Breast epithelium (tissue), 4 donors: Measurements from ENCODE around the gene DUSP22. TPM values are rescaled to one million over a fixed set of nuclear protein-coding genes. Genes with fewer than 3 reads are reported as not detected.

ENCODE experiments used
- DNase-seq, 2 donors: peaks; one replicate each; pipeline ENCODE4 v3.0.0-alpha.2; 2019; ENCODE audit warnings: low spot score in 2 of 2
- H3K27ac ChIP-seq, 2 donors: fragments of 200-600 bp; sonication (generic) in 1 of 2; one replicate each; pipeline ENCODE4 v1.5.1; 2016 to 2019; ENCODE audit warnings: mild to moderate bottlenecking in 1 of 2
- H3K27me3 ChIP-seq, 2 donors: fragments of 200-600 bp; sonication (generic) in 1 of 2; one replicate each; pipeline versions ENCODE4 v1.5.1 to v1.6.0; 2017 to 2019; ENCODE audit warnings: control low read depth in 1 of 2, mild to moderate bottlenecking in 1 of 2
- H3K36me3 ChIP-seq: fragments of 200-600 bp; one replicate; pipeline ENCODE4 v1.5.1; 2019
- H3K4me1 ChIP-seq, 2 donors: fragments of 200-600 bp; sonication (generic); one replicate each; pipeline ENCODE4 v1.5.1; 2016 to 2019; ENCODE audit warnings: control low read depth in 1 of 2
- H3K4me3 ChIP-seq, 3 donors: fragments of 200-600 bp; sonication (generic); 1 replicate in 2 of 3; 2 replicates in 1 of 3; pipeline ENCODE4 v1.5.1; 2016 to 2019; ENCODE audit warnings: mild to moderate bottlenecking in 3 of 3, moderate library complexity in 2 of 3
- H3K9me3 ChIP-seq, 2 donors: fragments of 200-600 bp; sonication (generic) in 1 of 2; one replicate each; pipeline ENCODE4 v1.5.1; 2016 to 2019; ENCODE audit warnings: control low read depth in 1 of 2
- POLR2A ChIP-seq: fragments of 450-650 bp; IDR thresholded peaks from one replicate; pipeline ENCODE4 v1.6.1; 2016; ENCODE audit warnings: antibody characterized with exemption, mild to moderate bottlenecking, moderate library complexity
- POLR2AphosphoS5 ChIP-seq, 3 donors: sonication (generic); formaldehyde crosslinking; IDR thresholded peaks; one replicate each; pipeline ENCODE4 v1.6.1; 2017; ENCODE audit warnings: antibody characterized with exemption in 3 of 3
- intact Hi-C: fragments of 100-400 bp; cut with DNase I; formaldehyde crosslinking; loops from one replicate; pipeline ENCODE4 v1.15.1; 2023; ENCODE audit warnings: low total_unique reads
- total RNA-seq, 3 donors: library from RNA; depleted of rRNA; stranded (reverse); fragments of >200 nt; gene quantifications; one replicate each; pipeline ENCODE4 v1.1.0, GENCODE V29; 2016
- TF ChIP-seq, protein P1 (sequence below), 3 donors: fragments of 450-650 bp; IDR thresholded peaks; one replicate each; pipeline ENCODE4 v1.5.1; 2016 to 2017; ENCODE audit warnings: antibody characterized with exemption in 3 of 3, mild to moderate bottlenecking in 3 of 3, moderate library complexity in 3 of 3

Gene DUSP22
- total RNA-seq, 3 donors from 2014 or later: 55.6 to 81.9 (median 59.0) TPM

DNA sequence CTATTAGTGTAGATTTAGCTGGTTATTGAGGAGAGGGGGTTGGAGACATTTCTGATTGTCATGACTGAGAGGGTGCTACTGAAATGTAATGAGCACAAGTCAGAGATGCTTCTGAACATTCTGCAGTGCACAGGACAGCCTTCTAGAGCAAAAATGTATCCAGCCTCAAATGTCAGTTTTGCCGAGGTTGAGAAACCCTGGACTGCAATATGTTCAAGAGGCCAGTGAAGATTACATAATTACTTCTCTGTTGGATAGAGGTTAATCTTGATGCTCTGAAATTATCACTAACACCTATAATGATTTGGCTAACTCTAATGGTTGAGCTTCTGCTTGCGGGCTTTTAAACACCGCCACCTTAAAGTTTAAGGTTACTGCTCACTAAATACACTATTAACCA, 3.4 kb upstream of the DUSP22 start:
- intact Hi-C loops: no loop called here
- no peak for DNase-seq
- no peaks in the 10 kb centered on the region for H3K36me3 ChIP-seq
- H3K27me3 ChIP-seq: no peaks in the 10 kb centered on the region
- TF ChIP-seq, protein P1, sequence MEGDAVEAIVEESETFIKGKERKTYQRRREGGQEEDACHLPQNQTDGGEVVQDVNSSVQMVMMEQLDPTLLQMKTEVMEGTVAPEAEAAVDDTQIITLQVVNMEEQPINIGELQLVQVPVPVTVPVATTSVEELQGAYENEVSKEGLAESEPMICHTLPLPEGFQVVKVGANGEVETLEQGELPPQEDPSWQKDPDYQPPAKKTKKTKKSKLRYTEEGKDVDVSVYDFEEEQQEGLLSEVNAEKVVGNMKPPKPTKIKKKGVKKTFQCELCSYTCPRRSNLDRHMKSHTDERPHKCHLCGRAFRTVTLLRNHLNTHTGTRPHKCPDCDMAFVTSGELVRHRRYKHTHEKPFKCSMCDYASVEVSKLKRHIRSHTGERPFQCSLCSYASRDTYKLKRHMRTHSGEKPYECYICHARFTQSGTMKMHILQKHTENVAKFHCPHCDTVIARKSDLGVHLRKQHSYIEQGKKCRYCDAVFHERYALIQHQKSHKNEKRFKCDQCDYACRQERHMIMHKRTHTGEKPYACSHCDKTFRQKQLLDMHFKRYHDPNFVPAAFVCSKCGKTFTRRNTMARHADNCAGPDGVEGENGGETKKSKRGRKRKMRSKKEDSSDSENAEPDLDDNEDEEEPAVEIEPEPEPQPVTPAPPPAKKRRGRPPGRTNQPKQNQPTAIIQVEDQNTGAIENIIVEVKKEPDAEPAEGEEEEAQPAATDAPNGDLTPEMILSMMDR (IDR thresholded peaks at IDR 0.05): no peak
- TF ChIP-seq POLR2AphosphoS5 (IDR thresholded peaks at IDR 0.05) (no peak), POLR2A (no peak)
- H3K4me3 ChIP-seq: no peak overlapping the region
- H3K27ac ChIP-seq: no peak overlapping the region
- no peaks in the 10 kb centered on the region for H3K4me1 ChIP-seq
- H3K9me3 ChIP-seq: no peaks in the 10 kb centered on the region

DNA sequence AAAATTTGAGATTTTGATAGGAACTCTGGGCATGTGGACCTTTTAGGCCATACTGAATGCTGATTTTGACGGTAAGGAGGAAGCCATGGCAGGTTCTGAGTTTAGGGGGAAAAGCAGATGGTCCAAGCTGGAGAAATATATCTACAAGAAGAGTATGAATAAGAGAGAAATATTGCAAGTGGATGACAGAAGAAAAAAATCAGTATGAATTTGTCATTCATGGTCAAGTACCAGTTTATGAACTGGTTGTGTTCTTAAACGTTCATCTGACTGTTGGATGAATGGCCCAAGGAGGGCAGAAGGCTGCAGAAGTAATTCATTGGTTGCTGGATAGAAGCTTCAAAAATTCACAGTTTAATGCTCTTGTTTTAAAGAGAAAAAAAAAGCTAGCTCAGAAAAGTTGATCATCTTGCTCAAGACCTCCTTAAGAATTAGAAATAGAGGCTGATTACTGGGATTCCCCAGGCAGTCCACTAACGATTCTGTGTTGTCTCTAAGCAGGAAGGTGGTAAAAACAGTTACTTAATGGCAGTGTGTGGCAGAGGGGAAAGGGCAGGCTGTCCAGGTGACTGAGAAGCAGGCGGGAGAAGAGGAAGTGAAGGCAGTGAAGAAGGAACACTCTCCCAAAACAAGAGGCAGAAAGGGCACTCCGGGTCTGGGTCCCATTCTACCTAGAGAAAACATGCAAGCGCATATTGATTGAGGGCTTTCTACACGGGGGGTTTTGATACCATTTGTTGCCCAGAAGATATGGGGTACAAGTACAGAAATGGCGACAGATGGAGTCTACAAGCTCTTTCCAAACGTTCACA, 2.0 kb upstream of the DUSP22 start:
- no peaks in the 10 kb centered on the region for H3K4me1 ChIP-seq
- H3K27me3 ChIP-seq: no peaks in the 10 kb centered on the region
- TF ChIP-seq POLR2AphosphoS5 (IDR thresholded peaks at IDR 0.05): no peak
- intact Hi-C loops: no loop called here
- H3K27ac ChIP-seq: no peak overlapping the region
- no peaks in the 10 kb centered on the region for H3K36me3 ChIP-seq
- no peaks in the 10 kb centered on the region for H3K9me3 ChIP-seq
- H3K4me3 ChIP-seq: no peak overlapping the region
- DNase-seq: no peak

DNA sequence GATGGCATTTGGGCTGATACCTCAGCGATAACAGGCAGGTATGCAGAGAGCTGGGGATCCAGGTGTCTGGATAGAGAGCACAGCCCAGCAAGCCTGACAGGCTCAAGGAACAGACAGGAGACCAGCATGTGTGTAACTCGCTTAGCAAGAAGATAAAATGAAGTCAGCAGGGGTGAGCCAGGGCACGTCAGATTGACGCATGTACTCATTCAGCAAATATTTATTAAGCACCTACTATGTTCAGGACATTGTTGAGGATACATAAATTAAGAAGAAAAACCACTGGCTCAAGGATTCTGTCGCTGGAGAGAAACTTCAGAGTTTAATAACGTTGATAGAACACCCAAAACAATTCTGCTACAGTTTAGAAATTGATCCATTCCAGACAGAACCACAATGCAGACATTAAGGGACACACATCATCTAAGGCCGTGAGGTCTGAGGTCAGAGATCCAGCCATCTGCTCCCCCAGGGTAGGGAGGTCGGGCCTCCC, 1.0 kb upstream of the DUSP22 start:
- Histone ChIP-seq H3K4me1 (no peaks in the 10 kb centered on the region), H3K4me3 (peak overlapping the region; percentile 64 to 93 (median 66)), H3K27ac (peak overlapping the region; percentile 93 to 99), H3K9me3 (no peaks in the 10 kb centered on the region), H3K36me3 (no peaks in the 10 kb centered on the region), H3K27me3 (no peaks in the 10 kb centered on the region)
- no peak for DNase-seq
- intact Hi-C loops: no loop called here
- TF ChIP-seq, protein P1 (IDR thresholded peaks at IDR 0.05): no peak
- TF ChIP-seq POLR2A: no peak
- TF ChIP-seq POLR2AphosphoS5 (IDR thresholded peaks at IDR 0.05): no peak

DNA sequence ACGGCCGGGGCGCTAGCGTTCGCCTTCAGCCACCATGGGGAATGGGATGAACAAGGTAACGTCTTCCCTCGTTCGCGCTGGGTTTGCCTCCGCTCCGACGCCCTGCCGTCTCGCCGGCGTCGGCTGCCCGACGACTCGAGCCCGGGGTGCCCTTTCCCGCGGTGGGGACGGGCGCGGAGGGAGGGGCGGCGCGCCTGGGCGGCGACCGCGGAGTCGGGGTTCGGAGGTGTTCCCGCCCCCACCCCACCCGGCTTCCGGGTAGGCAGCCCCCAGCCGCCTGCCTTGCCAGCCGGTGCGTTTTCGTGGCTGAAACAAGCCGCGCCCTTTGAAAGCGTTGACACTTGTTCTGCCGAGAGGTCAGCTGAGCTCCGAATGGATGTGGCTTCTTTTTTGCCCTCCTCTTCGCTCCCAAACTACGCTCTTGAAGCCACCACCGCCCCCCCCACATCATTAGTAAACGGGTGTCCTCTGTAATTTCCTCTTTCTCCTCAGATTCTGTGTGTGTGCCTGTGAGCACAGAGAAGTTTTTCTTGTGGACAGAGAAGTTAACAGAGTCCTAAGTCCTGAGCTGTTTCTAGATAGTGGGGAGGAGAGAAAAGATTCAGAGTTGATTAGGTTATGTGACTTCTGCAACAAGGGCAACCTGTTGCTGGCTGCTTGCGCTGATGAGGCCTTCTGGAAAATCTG, 362 bp downstream of the DUSP22 start:
- TF ChIP-seq POLR2AphosphoS5 (IDR thresholded peaks at IDR 0.05): peak; percentile 20 to 70 (median 56)
- no peak for TF ChIP-seq POLR2A
- DNase-seq: peak in 1 of 2 donors; percentile 58
- intact Hi-C loops: no loop called here
- no peaks in the 10 kb centered on the region for H3K9me3 ChIP-seq
- no peaks in the 10 kb centered on the region for H3K36me3 ChIP-seq
- peak overlapping the region; percentile 93 to 99 for H3K27ac ChIP-seq
- H3K4me3 ChIP-seq: peak overlapping the region; percentile 64 to 93 (median 66)
- H3K27me3 ChIP-seq: no peaks in the 10 kb centered on the region
- no peaks in the 10 kb centered on the region for H3K4me1 ChIP-seq

DNA sequence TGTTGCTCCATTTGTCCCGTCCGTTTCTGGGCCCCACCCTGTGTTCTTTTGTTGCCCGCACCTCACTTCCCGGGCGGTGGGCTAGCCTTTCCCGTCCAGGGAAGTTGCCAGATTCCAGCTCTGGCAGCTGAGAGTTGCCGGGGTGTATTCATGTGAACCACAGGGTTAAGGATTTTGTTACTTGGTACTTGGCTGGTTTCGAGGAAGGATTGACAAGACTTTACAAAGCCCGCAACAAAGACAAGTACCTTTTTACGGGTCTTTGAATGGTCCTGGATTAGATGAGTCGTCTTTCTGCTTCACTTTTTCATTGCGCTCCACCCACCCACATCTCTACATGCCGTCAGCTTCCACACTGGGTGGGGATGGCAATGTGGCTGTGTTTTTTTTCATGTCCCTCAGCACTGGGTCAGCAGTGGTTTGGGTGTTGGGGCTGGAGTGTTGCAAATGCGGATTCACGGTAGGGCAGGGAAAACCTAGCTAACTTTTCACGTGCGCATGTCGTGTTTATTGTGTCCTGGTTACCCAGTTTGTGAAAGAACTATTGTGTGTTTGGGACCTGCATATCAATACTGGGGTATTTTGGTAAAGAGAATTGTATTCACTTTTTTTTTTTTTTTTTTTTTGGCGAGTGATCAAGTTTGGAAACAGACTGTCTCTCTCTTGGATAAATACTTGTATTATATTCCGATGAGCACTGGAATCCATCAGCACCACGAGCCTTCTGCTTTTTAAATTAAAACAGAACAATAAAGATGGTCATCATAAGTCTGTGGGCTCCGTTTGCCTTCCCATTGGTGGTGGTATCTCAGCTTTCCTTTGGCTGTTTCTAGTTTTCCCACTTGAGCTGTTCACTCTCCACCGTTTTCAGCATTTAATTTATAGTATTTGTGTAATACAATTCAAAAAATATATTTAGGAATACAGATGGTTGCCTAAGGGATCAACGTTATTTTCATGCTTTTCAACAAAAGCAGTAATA, 1.2 kb downstream of the DUSP22 start:
- H3K27ac ChIP-seq: peak overlapping the region; percentile 93 to 99
- no peaks in the 10 kb centered on the region for H3K36me3 ChIP-seq
- H3K4me1 ChIP-seq: no peaks in the 10 kb centered on the region
- peak in 1 of 3 donors; percentile 52 for TF ChIP-seq POLR2AphosphoS5 (IDR thresholded peaks at IDR 0.05)
- TF ChIP-seq, protein P1 (IDR thresholded peaks at IDR 0.05): no peak
- no peak for TF ChIP-seq POLR2A
- intact Hi-C loops: no loop called here
- no peaks in the 10 kb centered on the region for H3K9me3 ChIP-seq
- DNase-seq: no peak
- no peaks in the 10 kb centered on the region for H3K27me3 ChIP-seq
- H3K4me3 ChIP-seq: peak overlapping the region; percentile 64 to 93 (median 66)
